Stomach (tissue), 4 donors: Measurements from ENCODE around the gene RPL10.

ENCODE experiments used
- EP300 ChIP-seq: sonication (generic); formaldehyde crosslinking; IDR thresholded peaks from one replicate; pipeline ENCODE4 v1.6.1; 2017; ENCODE audit warnings: antibody characterized with exemption
- POLR2AphosphoS5 ChIP-seq, 3 donors: sonication (generic); formaldehyde crosslinking; IDR thresholded peaks; one replicate each; pipeline ENCODE4 v1.6.1; 2016; ENCODE audit warnings: antibody characterized with exemption in 3 of 3
- TF ChIP-seq, protein P1 (sequence below), 7 experiments: fragments of 450-650 bp in 4 of 7; fragments of 200-600 bp in 3 of 7; sonication (generic) in 3 of 7; IDR thresholded peaks; one replicate each; pipeline ENCODE4 v1.5.1; 2016 to 2019; ENCODE audit warnings: antibody characterized with exemption in 7 of 7, control low read depth in 2 of 7, mild to moderate bottlenecking in 1 of 7

DNA sequence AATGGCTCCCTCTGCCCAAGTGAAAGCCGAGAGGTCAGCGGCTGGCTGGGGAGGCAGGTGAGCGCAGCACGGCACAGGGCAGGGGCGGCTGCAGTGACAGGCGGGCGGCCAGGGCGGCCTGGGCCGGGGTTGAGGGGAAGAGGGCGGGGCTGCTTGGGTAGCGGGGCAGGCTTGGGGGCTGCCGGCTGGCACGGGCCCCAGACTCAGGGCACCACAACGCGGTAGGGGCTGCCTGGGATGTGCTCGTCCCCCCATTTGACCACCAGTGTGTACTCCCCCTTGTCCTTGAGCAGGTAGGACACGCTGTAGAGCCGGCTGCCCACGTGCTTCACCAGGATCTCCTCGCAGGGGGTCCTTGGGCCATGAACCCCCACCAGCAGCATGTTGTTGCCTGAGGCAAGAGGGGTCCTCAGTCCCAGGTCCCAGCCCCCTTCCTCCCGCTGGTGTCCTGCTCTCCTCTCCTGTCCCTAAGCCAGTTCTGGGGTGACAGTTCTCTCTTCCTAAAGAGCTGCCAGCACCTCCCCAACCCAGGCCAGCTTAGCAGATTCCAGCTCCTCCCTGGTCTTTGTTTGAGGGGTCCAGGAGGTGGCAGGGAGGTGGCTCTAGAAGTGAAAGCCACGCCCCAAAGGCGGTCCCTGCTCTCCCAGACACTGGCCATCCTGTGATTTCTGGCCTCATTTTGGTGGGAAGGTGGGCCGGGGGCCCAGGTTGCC, 49.4 kb upstream of the RPL10 start:
- no peak for TF ChIP-seq EP300
- TF ChIP-seq, protein P1, sequence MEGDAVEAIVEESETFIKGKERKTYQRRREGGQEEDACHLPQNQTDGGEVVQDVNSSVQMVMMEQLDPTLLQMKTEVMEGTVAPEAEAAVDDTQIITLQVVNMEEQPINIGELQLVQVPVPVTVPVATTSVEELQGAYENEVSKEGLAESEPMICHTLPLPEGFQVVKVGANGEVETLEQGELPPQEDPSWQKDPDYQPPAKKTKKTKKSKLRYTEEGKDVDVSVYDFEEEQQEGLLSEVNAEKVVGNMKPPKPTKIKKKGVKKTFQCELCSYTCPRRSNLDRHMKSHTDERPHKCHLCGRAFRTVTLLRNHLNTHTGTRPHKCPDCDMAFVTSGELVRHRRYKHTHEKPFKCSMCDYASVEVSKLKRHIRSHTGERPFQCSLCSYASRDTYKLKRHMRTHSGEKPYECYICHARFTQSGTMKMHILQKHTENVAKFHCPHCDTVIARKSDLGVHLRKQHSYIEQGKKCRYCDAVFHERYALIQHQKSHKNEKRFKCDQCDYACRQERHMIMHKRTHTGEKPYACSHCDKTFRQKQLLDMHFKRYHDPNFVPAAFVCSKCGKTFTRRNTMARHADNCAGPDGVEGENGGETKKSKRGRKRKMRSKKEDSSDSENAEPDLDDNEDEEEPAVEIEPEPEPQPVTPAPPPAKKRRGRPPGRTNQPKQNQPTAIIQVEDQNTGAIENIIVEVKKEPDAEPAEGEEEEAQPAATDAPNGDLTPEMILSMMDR (IDR thresholded peaks at IDR 0.05), result no peak
- no peak for TF ChIP-seq POLR2AphosphoS5 (IDR thresholded peaks at IDR 0.05)
